Mesenteric fat pad (tissue), 1 donor: ENCODE results near the gene SCFD2. TPM values are rescaled to one million over a fixed set of nuclear protein-coding genes. Genes with fewer than 3 reads are reported as not detected.
"Not testable (repeated sequence)": the region's sequence is repeated elsewhere in the genome, so short reads cannot be mapped to it uniquely, and the experiment has no call there.

Experiments
- DNase-seq: peaks from one replicate; pipeline ENCODE4 v3.0.0-alpha.2; 2020; ENCODE audit warnings: low spot score
- total RNA-seq: library from RNA; stranded (reverse); fragmentation: NEBNext Ultra II Directional; extraction: Animal tissue kit (Norgen Biotek cat#: 25700); gene quantifications from one replicate; pipeline ENCODE4 v1.2.1, GENCODE V29; 2021
- donor health status: DM: yes; HTN: yes; CAD: no.

SCFD2 gene
- total RNA-seq, 1 donor from 2014 or later: 23.3 TPM

DNA sequence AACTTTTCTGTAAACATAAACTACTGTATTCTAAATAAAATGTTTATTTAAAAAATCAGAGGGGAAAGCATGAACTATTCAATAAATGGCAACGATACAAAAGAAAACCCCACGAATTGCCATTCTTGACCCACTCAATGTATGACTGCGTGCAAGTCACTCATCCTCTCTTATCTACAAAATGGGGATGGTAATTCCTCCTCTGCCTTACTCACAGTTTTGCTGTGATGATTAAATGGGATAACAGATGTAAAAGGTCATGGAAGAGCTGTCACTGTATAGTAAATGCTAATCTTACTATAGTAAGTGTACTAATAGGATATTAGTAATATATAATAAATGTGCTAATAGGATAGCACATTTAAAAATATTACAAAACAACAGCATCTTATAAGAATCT lies 173.4 kb downstream of the SCFD2 start:
- DNase-seq: no peak

DNA sequence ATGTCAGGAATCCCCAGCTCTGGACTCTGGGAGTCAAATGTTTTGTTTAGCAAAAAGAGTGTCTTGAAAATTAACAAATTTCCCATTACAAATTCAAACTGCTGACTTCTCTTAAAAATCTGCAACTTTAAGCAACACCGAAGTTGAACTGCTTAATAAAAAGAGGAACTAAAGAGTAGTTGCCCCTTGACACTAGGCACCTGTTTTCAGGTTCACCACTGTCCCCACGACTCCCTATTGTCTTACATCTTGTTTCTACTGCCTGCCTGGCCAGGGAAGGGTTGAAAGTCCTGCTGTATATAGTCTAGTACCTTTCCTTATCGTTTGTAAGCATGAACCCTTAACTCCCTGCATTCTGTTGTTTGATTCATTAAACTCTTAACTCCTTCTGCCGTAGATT lies 173.9 kb downstream of the SCFD2 start:
- DNase-seq: no peak

DNA sequence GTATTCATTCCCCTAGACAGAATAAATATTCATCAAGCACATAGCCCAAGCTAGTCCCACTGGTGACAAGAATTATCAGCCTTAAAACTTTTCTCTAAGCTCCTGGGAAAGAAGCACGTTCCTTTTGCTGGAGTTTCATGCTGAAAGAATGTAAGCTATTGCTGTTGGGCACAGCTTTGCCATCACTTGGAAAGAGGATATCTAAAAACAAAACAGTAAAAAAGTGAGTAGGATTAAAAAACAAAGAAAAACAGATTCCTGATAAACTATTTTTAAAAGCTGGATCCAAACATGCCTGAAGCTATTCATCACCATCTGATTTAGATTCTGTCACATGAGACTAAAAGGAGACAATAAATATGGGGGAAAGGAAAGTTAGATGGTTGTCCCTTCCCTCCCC lies 176.8 kb downstream of the SCFD2 start:
- DNase-seq: no peak

- DNase-seq: no peak
These were observed 179.0 kb downstream of the SCFD2 start for GRCh38 chr4:53186714-53187358.

GRCh38 chr4:53185869-53186585 lies 179.8 kb downstream of the SCFD2 start:
- no peak for DNase-seq

DNA sequence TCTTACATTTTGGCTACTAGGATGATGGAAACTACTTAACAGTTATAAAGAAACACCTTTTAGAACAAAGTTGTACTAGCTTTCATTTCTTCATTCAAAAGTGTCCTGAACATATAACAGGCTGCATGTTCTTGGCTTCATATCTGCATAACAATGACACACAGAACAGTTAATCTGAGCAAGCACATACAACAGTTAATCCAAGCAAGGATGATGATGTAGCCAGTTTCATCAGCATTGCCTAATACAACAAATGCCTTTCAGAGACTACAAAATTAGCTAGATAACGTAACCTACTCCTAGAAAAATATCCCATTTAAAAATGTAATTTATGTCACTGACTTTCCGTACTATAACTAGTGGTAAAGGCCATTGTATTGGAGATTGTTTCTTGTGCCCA lies 182.1 kb downstream of the SCFD2 start:
- no peak for DNase-seq

GRCh38 chr4:53177751-53178150 lies 188.1 kb downstream of the SCFD2 start:
- not testable (repeated sequence) for DNase-seq

GRCh38 chr4:53175640-53176039 lies 190.2 kb downstream of the SCFD2 start:
- no peak for DNase-seq

- DNase-seq: no peak
These were observed 191.0 kb downstream of the SCFD2 start for GRCh38 chr4:53174823-53175222.

GRCh38 chr4:53173576-53173975 lies 192.3 kb downstream of the SCFD2 start:
- DNase-seq: no peak

DNA sequence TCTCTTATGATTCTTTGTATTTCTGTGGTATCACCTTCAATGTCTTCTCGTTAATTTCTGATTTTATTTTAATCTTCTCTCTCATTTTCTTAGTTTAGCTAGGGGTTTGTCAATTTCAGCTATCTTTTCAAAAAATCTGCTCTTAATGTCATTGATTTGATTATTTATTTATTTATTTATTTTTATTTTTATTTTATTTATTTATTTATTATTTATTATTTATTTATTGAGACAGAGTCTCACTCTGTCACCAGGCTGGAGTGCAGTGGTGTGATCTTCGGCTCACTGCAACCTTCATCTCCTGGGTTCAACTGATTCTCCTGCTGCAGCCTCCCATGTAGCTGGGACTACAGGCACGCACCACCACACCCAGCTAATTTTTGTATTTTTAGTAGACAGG lies 194.1 kb downstream of the SCFD2 start:
- no peak for DNase-seq

DNA sequence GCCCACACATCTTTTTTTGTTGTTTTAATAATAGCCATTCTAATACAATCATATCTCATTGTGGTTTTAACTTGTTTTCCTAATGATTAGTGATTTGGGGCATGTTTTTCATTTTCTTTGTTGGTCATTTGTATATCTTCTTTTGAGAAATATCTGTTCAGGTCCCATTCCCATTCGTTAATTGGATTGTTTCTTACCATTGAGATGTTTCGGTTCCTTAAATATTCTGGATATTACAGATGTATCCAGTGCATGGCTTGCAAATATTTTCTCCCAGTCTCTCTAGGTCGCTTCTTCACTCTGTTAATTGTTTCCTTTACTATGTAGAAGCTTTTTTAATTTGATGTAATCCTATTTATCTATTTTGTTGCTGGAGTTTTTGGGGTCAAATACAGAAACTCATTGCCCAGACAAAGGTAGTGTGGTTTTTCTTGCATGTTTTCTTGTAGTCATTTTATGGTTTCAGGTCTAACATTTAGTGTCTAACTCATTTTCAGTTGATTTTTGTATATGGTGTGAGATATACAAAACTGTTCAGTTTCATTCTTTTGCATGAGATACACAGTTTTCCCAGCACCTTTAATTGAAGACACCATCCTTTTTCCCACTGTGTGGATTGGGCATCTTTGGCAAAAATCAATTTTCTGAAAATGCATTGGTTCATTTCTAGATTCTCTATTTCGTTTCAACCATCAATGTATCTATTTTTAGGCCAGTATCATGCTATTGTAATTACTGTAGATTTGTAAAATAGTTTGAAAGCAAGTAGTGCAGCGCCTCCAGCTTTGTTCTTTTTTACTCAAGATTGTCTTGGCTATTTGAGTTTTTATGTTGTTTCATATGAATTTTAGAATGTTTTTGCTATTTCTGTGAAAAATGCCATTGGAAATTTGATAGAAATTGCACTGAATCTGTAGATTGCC lies 195.9 kb downstream of the SCFD2 start:
- no peak for DNase-seq

DNA sequence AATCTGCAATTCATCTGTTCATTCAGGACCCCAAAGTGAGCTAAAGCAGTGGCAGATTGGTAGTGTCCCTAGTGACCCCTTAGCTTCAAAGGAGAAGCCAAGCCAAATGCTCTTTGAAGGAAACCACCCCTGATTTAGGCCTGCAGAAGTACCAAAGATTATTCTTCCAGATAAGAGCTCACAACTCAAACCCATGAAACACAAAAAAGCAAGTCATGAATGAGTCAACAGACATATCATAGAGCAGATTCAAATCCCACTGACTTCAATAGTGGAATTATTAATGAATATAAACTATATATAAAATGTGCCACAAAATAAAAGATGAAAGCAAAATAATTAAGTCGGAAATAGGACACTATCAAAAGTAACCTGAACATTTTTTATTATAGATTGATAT lies 197.6 kb downstream of the SCFD2 start:
- DNase-seq: no peak

GRCh38 chr4:53162969-53163368 lies 202.9 kb downstream of the SCFD2 start:
- no peak for DNase-seq

GRCh38 chr4:53161787-53162433 lies 204.0 kb downstream of the SCFD2 start:
- DNase-seq: no peak

DNA sequence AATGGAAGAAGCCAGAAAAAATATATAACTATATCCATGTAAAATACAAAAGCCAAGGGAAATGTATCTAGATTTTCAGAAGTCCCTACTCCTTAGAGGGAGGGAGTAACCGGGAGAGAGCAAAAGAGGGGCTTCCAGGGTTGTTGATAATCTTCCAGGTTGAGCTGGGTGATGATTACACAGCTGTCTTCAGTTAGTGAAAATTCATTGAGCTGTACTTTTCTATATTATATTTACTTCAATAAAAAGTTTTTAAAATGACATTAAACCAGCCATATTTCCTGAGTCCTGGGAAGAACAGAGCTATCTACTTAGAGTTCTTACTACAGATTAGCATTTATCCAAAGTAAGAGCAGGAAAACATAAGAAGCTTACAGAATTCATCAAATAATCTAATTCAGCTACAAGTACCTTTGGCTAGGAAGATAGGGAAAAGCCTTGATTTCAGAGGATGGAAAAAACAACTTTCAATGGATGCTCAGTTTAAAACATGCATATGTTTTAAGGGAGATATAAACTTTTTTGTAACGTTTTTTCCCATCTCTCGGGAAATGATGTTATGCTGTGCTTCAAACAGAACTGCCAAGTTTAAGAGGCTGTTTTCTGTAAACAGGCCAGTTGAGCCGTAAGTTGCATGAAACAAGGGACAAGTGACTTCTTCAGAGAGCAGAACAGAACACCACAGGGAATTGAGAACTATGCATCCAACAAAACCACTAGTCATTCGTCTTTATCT lies 204.6 kb downstream of the SCFD2 start:
- no peak for DNase-seq

DNA sequence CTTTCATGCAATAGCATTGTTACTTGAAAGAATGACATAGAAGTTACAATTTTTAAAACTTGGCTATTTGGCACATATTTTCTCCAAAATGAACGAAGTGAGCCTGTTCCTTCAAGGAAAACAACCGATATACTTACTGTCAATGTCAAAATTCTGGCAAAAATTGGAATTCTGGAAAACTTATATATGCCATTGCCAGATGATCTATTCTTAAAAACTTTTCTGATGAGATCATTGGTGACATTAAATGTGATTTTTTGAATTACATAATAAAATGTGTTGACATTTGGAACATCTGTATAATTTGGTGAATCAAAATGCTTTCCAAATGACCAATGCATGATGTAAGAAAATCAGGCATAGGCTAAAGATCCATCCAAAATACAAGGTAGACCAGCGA lies 209.0 kb downstream of the SCFD2 start:
- DNase-seq: no peak

- no peak for DNase-seq
These were observed 213.4 kb downstream of the SCFD2 start for GRCh38 chr4:53152467-53152866.

- DNase-seq: no peak
These were observed 214.4 kb downstream of the SCFD2 start for GRCh38 chr4:53151489-53151788.

GRCh38 chr4:53150631-53151488 lies 215.0 kb downstream of the SCFD2 start:
- no peak for DNase-seq
